ENCODE results near the gene RFC5. TPM values are rescaled to one million over a fixed set of nuclear protein-coding genes. Genes with fewer than 3 reads are reported as not detected.
A peak's percentile ranks its signal among the peaks of the same experiment; 100 is the strongest.

The RFC5 gene
- total RNA-seq, 4 donors from 2014 or later: 4.9 to 8.7 (median 7.6) TPM; not detected in 1

DNA sequence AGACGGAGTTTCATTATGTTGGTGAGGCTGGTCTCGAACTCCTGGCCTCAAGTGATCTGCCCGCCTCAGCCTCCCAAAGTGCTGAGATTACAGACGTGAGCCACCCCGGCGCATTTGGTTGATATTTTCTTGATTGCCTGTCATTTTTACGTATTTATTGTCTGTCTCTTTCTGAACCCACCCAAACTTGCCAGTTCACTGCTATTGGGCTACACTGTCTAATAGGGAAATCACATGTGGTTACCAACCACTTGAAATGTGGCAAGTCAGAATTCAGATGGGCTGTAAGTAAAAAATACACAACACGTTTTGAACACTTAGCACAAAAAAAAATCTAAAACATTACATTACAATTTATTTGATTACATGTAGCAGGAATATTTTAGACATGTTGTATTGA is 42.4 kb downstream of the RFC5 start:
- Histone ChIP-seq H3K27ac (peak overlapping the region; percentile 97 to 99 (median 98)), H3K4me1 (peaks cover 4 to 61% (median 35%) of the 10 kb centered on the region in 4 donors)
- WGBS, 2 donors (ENCODE audit: low coverage in 1 of 2): 75 to 92% methylated on average over 2 to 8 of the region's 8 CpGs

DNA sequence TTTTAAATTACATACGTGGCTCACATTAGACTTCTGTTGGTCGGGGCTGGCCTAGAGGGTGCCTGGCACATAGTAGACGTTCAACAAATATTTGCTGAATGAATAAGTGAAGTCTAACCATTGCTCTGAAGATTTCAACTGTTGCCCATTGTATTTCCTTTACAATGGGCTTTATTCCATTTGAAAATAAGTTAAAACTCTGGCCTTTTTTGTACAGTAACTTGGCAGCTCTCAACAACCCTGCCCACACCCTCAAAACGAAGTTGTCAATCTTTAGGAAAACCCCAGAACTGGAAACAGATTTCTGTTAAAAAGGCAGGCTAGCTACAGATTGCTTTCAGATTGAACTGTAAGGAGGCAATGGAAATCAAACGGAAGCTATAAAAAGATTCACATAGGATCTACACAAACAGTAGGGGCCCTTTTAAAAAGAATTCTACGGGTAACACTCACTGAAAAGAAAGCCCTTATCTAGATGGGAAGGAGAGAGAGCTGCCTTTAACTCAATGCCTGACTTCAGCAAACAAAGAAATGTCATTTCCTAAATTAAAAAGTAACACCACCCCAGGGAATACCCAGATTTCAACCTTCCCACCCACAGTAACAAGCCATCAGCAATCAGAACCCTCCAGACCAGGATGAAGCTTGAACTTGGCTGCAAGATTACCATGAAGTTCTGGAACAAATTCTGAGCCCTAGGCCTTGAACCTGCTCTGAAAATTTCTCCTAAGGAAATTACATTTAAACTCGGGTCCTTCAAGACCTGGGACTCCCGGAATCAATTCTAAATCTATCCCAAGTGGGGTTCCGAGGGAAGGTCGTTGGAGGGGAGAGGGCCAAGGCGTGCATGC is 43.1 kb downstream of the RFC5 start:
- intact Hi-C loops (cut with DNase I; ENCODE audit: low total_unique reads): no loop called here
- H3K4me3 ChIP-seq: peak overlapping the region in 3 of 4 donors; percentile 74 to 90 (median 78)
- in situ Hi-C loops (cut with MboI; ENCODE audit: low pct_ligation_motif_present in 1 of 4, low pct_unique_long_range_greater_than_20kb in 1 of 4, low sequenced_read_pairs in 3 of 4): no loop called here
- TF ChIP-seq POLR2A (IDR thresholded peaks at IDR 0.05) (no peak), POLR2AphosphoS5 (IDR thresholded peaks at IDR 0.05) (no peak), EP300 (IDR thresholded peaks at IDR 0.05; ENCODE audit: low read depth) (no peak)
- TF ChIP-seq, protein P1, sequence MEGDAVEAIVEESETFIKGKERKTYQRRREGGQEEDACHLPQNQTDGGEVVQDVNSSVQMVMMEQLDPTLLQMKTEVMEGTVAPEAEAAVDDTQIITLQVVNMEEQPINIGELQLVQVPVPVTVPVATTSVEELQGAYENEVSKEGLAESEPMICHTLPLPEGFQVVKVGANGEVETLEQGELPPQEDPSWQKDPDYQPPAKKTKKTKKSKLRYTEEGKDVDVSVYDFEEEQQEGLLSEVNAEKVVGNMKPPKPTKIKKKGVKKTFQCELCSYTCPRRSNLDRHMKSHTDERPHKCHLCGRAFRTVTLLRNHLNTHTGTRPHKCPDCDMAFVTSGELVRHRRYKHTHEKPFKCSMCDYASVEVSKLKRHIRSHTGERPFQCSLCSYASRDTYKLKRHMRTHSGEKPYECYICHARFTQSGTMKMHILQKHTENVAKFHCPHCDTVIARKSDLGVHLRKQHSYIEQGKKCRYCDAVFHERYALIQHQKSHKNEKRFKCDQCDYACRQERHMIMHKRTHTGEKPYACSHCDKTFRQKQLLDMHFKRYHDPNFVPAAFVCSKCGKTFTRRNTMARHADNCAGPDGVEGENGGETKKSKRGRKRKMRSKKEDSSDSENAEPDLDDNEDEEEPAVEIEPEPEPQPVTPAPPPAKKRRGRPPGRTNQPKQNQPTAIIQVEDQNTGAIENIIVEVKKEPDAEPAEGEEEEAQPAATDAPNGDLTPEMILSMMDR (IDR thresholded peaks at IDR 0.05): no peak
- H3K27ac ChIP-seq: peak overlapping the region; percentile 97 to 99 (median 98)
- H3K27me3 ChIP-seq: no peaks in the 10 kb centered on the region
- peaks cover 4 to 61% (median 39%) of the 10 kb centered on the region in 4 donors for H3K4me1 ChIP-seq
- DNase-seq: no peak
- 15 to 24% methylated on average over 4 to 11 of the region's 11 CpGs for WGBS, 2 donors (ENCODE audit: low coverage in 1 of 2)
- H3K9me3 ChIP-seq: no peaks in the 10 kb centered on the region
- H3K36me3 ChIP-seq: no peaks in the 10 kb centered on the region

More for the DNA sequence above, 42.4 kb downstream of the RFC5 start:
- Histone ChIP-seq H3K36me3 (no peaks in the 10 kb centered on the region), H3K4me3 (no peak overlapping the region), H3K27me3 (no peaks in the 10 kb centered on the region), H3K9me3 (no peaks in the 10 kb centered on the region)
- in situ Hi-C loops (cut with MboI; ENCODE audit: low pct_ligation_motif_present in 1 of 4, low pct_unique_long_range_greater_than_20kb in 1 of 4, low sequenced_read_pairs in 3 of 4) (no loop called here), intact Hi-C loops (cut with DNase I; ENCODE audit: low total_unique reads) (no loop called here)
- no peak for DNase-seq
- no peak for TF ChIP-seq POLR2AphosphoS5 (IDR thresholded peaks at IDR 0.05)
- TF ChIP-seq EP300 (IDR thresholded peaks at IDR 0.05; ENCODE audit: low read depth): no peak
- TF ChIP-seq, protein P1 (IDR thresholded peaks at IDR 0.05): no peak
- TF ChIP-seq POLR2A (IDR thresholded peaks at IDR 0.05): no peak

DNA sequence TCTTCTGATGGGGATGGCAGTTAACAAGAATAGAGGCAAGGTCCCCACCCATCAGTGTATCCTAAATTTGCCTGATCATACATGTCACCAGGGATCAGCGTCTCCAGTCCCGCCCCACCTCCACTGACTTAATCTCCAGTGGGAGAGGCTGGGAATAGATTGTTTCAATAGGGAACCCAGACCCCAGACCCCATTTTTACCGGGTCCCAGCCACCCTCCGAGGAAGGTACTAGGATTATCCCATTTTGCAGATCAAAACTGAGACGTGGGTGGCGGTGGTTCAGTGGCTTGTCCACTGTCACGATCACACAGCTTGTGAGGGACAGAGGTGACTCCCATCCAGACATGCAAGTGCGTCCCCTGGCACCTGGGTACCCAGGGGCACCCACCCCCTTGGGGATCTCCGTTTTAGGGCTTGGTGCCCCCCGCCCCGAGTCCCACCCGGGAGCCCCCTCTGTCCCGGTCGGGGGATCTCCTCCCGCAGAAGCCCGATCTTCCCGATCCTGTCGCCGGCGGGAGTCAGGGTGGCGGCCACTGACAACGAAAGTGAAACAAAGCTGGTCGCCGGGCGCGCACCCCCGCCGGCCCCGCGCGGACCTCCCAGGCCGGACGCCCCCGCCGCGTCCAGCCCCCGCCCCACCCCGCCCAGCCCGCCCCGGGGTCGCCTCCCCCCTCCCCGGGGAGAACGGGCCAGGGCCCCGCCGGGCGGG is 44.0 kb downstream of the RFC5 start:
- peak overlapping the region; percentile 97 to 99 (median 98) for H3K27ac ChIP-seq
- intact Hi-C loops (cut with DNase I; ENCODE audit: low total_unique reads): no loop called here
- in situ Hi-C loops (cut with MboI; ENCODE audit: low pct_ligation_motif_present in 1 of 4, low pct_unique_long_range_greater_than_20kb in 1 of 4, low sequenced_read_pairs in 3 of 4): no loop called here
- WGBS, 2 donors (ENCODE audit: low coverage in 1 of 2): 1% methylated on average over 15 of the region's 46 CpGs; no CpG with 5 or more reads in 1 of the 2 donors
- no peaks in the 10 kb centered on the region for H3K27me3 ChIP-seq
- H3K4me3 ChIP-seq: peak overlapping the region; percentile 71 to 90 (median 76)
- H3K36me3 ChIP-seq: no peaks in the 10 kb centered on the region
- no peaks in the 10 kb centered on the region for H3K9me3 ChIP-seq
- peaks cover 4 to 68% (median 45%) of the 10 kb centered on the region in 4 donors for H3K4me1 ChIP-seq
- TF ChIP-seq EP300 (IDR thresholded peaks at IDR 0.05; ENCODE audit: low read depth) (no peak), POLR2AphosphoS5 (IDR thresholded peaks at IDR 0.05) (peak in 1 of 3 donors; percentile 22)
- DNase-seq: peak; percentile 69

DNA sequence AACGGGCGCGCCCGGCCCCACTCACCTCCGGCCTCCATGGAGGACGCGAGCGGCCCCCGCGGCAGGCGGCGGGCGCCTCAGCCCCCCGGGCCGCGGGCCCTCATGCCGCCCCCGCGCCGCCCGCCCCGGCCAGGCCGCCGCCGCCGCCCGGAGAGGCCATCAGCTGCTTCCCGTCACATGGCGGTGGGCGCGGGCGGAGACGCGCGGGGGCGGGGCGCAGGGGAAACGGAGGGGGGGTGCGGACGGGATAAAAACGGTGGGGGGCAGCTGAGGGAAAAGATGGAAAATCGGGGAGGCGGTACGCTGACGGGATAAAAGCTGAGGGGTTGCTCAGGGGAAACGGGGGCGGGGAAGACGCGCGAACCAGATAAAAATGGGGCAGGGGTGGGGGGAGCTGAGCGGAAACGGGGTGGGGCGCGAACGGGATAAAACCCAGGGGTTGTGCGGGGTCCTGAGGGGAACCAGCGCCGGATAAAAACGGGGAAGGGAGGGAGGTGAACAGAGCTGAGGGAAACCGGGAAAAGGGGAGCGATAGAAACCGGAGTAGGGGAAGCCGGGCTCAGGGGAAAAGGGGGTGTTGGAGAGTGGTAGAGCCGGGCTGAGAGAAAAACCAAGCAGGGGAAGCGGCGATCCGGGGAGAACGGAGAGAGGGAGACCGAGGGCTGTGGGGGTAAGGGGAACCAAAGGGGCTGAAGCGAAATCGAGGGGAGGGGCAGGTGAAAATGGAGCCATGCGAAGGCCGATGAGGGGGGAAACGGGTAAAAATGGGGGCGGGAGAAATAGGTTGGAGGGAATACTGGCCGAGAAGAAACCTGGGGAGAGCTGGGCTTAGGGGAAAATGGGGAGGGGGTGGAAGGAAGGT is 44.7 kb downstream of the RFC5 start, which contains the start of gene WSB2:
TSS of gene WSB2 (minus strand) at position 169 of the 862 bp plus-strand sequence. CDS start at position 38, 131 bp downstream.
- no peaks in the 10 kb centered on the region for H3K27me3 ChIP-seq
- H3K4me1 ChIP-seq: peaks cover 4 to 65% (median 44%) of the 10 kb centered on the region in 4 donors
- peak; percentile 75 for DNase-seq
- H3K9me3 ChIP-seq: no peaks in the 10 kb centered on the region
- in situ Hi-C loops (cut with MboI; ENCODE audit: low pct_ligation_motif_present in 1 of 4, low pct_unique_long_range_greater_than_20kb in 1 of 4, low sequenced_read_pairs in 3 of 4) (no loop called here), intact Hi-C loops (cut with DNase I; ENCODE audit: low total_unique reads) (no loop called here)
- peak within 1 kb of the TSS; percentile 74 to 90 (median 80) for H3K4me3 ChIP-seq
- 1 to 2% methylated on average over 26 to 49 of the region's 76 CpGs for WGBS, 2 donors (ENCODE audit: low coverage in 1 of 2)
- no peaks in the 10 kb centered on the region for H3K36me3 ChIP-seq
- TF ChIP-seq POLR2AphosphoS5 (IDR thresholded peaks at IDR 0.05) (no peak), POLR2A (IDR thresholded peaks at IDR 0.05) (peak; percentile 39), EP300 (IDR thresholded peaks at IDR 0.05; ENCODE audit: low read depth) (no peak)
- TF ChIP-seq, protein P1 (IDR thresholded peaks at IDR 0.05): no peak
- peak within 1 kb of the TSS; percentile 97 to 99 (median 98) for H3K27ac ChIP-seq
